CD8-positive, alpha-beta memory T cell (primary cell): ENCODE measurements around the gene DAGLA. TPM values are rescaled to one million over a fixed set of nuclear protein-coding genes. Genes with fewer than 3 reads are reported as not detected.
A peak's percentile ranks its signal among the peaks of the same experiment; 100 is the strongest.

Experiments used
- CTCF ChIA-PET: fragments of 350-600 bp; sonication (Branson Sonifier 250); formaldehyde crosslinking; loops from one replicate; lab custom pipeline; 2021; ENCODE audit warnings: antibody characterized with exemption; lab: Charles Lee
- POLR2A ChIA-PET: fragments of 350-600 bp; sonication (Branson Sonifier 250); formaldehyde crosslinking; loops from one replicate; lab custom pipeline; 2021; ENCODE audit warnings: antibody characterized with exemption; lab: Charles Lee
- DNase-seq, 5 donors: peaks; one replicate each; pipeline versions ENCODE4 v3.0.0 to v3.0.0-alpha.2; 2020 to 2022; ENCODE audit warnings: mixed read lengths in 1 of 5
- H3K27ac ChIP-seq: one replicate; pipeline ENCODE4 v1.7.0; 2013; ENCODE audit warnings: low read depth, mild to moderate bottlenecking, low read length, moderate library complexity
- H3K27me3 ChIP-seq: 2 replicates; pipeline ENCODE4 v1.7.0; 2013; ENCODE audit warnings: low read length, mild to moderate bottlenecking; ENCODE audit not compliant: insufficient read depth, poor library complexity, severe bottlenecking
- H3K36me3 ChIP-seq: 2 replicates; pipeline ENCODE4 v1.7.0; 2013; ENCODE audit warnings: mild to moderate bottlenecking, low read length, moderate library complexity; ENCODE audit not compliant: insufficient read depth
- H3K4me1 ChIP-seq: 2 replicates; pipeline ENCODE4 v1.7.0; 2013; ENCODE audit warnings: mild to moderate bottlenecking, low read length, moderate library complexity; ENCODE audit not compliant: insufficient read depth
- H3K4me3 ChIP-seq: 2 replicates; pipeline ENCODE4 v1.7.0; 2013; ENCODE audit warnings: mild to moderate bottlenecking, low read length
- H3K9me3 ChIP-seq: 2 replicates; pipeline ENCODE4 v1.7.0; 2013; ENCODE audit warnings: mild to moderate bottlenecking, low read length
- H3K27ac Mint-ChIP-seq, 8 donors: one replicate each; pipeline ENCODE4 v1.8.0; 2020 to 2021; ENCODE audit warnings: mixed read lengths in 8 of 8, mild to moderate bottlenecking in 6 of 8, inconsistent platforms in 3 of 8, moderate library complexity in 3 of 8
- H3K27me3 Mint-ChIP-seq, 2 donors: one replicate each; pipeline ENCODE4 v1.8.0; 2020 to 2021; ENCODE audit warnings: mixed read lengths in 2 of 2, mild to moderate bottlenecking in 1 of 2, moderate library complexity in 1 of 2
- H3K36me3 Mint-ChIP-seq, 3 donors: one replicate each; pipeline ENCODE4 v1.8.0; 2020 to 2021; ENCODE audit warnings: mixed read lengths in 3 of 3, inconsistent platforms in 1 of 3, mild to moderate bottlenecking in 1 of 3
- H3K4me1 Mint-ChIP-seq, 3 donors: one replicate each; pipeline ENCODE4 v1.8.0; 2020 to 2021; ENCODE audit warnings: mixed read lengths in 3 of 3, inconsistent platforms in 1 of 3, mild to moderate bottlenecking in 1 of 3
- H3K4me3 Mint-ChIP-seq, 7 donors: one replicate each; pipeline ENCODE4 v1.8.0; 2020 to 2021; ENCODE audit warnings: mixed read lengths in 7 of 7, mild to moderate bottlenecking in 6 of 7, moderate library complexity in 4 of 7, inconsistent platforms in 2 of 7
- H3K9me3 Mint-ChIP-seq, 5 donors: one replicate each; pipeline ENCODE4 v1.8.0; 2020 to 2022; ENCODE audit warnings: mixed read lengths in 5 of 5, mild to moderate bottlenecking in 3 of 5, moderate library complexity in 2 of 5, inconsistent platforms in 1 of 5
- polyA plus RNA-seq: library from polyadenylated mRNA; unstranded; fragments of 300-500 nt; fragmentation: Illumina TruSeq; gene quantifications from one replicate; pipeline ENCODE4 v1.2.3, GENCODE V29; 2021
- total RNA-seq, 2 experiments: library from RNA; stranded (reverse); gene quantifications; one replicate each; pipeline ENCODE4 v1.2.3, GENCODE V29; 2021

The DAGLA gene
- total and polyA plus RNA-seq, 3 experiments from 2014 or later, result 0.11 to 0.20 TPM; not detected in 1

DNA sequence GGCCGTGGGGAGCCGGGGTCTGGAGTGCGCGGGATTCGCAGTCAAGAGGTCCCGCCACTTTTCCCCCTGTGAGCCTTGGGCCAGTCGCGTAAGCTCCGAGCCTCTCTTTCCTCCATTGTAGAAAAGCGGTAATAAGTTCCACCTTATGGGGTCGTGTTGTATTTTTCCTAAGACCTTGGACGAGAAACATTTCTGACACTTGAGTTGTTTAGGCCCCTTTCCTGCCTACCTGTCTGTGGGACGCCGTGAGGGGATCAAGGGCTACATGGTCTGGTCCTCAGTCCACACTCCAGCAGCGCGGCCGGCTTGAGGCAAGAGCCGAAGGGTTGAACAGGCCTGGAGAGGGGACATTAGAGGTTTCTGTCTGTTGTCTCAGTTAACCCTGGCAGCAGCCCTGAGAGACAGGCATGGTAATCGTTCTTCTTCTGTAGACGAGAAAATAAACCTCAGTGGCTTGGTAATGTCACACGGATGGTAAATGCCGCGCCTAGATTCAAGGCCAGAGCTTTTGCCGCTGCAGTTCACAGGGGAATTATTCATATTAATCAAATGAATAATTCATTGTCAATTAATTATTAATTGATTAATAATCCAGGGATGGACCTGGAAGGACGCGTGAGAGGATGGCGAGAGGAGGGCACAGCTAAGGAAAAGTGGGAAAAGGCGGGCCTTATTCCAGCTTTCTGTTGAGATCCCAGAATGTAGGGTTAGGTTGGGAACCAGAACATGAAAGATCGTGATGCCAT lies 113.1 kb downstream of the DAGLA start:
- no peak for DNase-seq

DNA sequence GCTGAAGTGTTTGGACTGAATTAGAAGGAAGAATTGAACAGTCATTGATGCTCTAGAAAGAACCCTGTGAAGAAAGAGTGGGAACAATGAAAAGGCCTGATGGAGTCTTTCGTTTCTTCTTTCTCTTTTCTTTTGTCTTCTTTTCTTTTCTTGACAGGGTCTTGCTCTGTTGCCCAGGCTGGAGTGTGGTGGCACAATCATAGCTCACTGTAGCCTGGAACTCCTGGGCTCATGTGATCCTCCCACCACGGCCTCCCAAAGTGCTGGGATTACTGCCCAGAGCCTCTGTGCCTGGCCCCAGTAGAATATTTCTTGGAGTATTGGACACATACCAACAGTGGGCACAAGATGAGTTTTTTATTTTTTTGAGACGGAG lies 113.6 kb downstream of the DAGLA start:
- Histone ChIP-seq H3K27ac (peak overlapping the region; percentile 94), H3K9me3 (no peaks in the 10 kb centered on the region), H3K27me3 (no peaks in the 10 kb centered on the region), H3K4me1 (peaks cover 17% of the 10 kb centered on the region), H3K36me3 (peaks cover 23% of the 10 kb centered on the region), H3K4me3 (no peak overlapping the region)
- ChIA-PET POLR2A (interaction anchor here (2.9 kb wide), 1 partner anchor 174 kb away, joined by 8 read pairs; the partner anchor contains the start of gene FTH1), CTCF (interaction anchor here (1.3 to 2.2 kb wide), 5 partner anchors 21 to 517 kb away, joined by 3 to 12 read pairs (median 6); partner anchors contain the start of gene FADS1)
- Mint-ChIP-seq H3K4me3 (peak overlapping the region; percentile 39 to 100 (median 92)), H3K27ac (peak overlapping the region in 6 of 8 donors; percentile 36 to 100 (median 98)), H3K9me3 (no peaks in the 10 kb centered on the region), H3K36me3 (peaks cover 0 to 47% (median 2%) of the 10 kb centered on the region in 3 donors), H3K27me3 (no peaks in the 10 kb centered on the region), H3K4me1 (peaks cover 23 to 49% (median 41%) of the 10 kb centered on the region in 3 donors)
- DNase-seq, result no peak

More for the DNA sequence above, 113.1 kb downstream of the DAGLA start:
- no peaks in the 10 kb centered on the region for H3K9me3 Mint-ChIP-seq
- ChIA-PET POLR2A (interaction anchor here (0.6 to 2.9 kb wide), 2 partner anchors 175 to 880 kb away, joined by 4 to 8 read pairs; partner anchors contain the start of gene FTH1), CTCF (interaction anchor here (1.3 to 2.2 kb wide), 5 partner anchors 21 to 518 kb away, joined by 3 to 12 read pairs (median 6); partner anchors contain the start of gene FADS1)
- H3K27me3 ChIP-seq, result no peaks in the 10 kb centered on the region
- H3K36me3 Mint-ChIP-seq, result peaks cover 0 to 53% (median 2%) of the 10 kb centered on the region in 3 donors
- no peaks in the 10 kb centered on the region for H3K9me3 ChIP-seq
- no peaks in the 10 kb centered on the region for H3K27me3 Mint-ChIP-seq
- peak overlapping the region; percentile 91 to 100 (median 92) for H3K4me3 Mint-ChIP-seq
- peak overlapping the region; percentile 96 to 100 (median 99) for H3K27ac Mint-ChIP-seq
- H3K4me1 Mint-ChIP-seq, result peaks cover 23 to 49% (median 41%) of the 10 kb centered on the region in 3 donors
- H3K27ac ChIP-seq, result peak overlapping the region; percentile 94
- H3K36me3 ChIP-seq, result peaks cover 28% of the 10 kb centered on the region
- peak overlapping the region; percentile 92 for H3K4me3 ChIP-seq
- H3K4me1 ChIP-seq, result peaks cover 17% of the 10 kb centered on the region

DNA sequence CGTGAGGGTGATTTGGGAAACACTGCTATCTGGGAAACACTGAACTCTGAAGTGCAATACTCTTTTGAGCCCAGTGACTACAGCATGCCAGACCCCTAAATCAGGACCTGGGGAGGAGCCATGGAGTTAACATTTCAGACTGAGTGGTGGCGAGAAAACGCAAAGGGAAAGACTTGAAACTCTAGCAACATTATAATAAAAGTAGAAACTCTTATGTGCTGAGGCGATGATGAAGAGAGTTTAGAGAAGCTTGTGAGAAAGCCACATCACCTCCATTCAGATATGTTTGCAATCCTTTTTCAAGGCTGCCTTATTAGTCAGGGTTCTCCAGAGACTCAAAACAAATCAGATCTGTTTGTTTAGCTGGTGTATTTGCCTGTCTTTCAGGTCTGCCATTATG lies 114.4 kb downstream of the DAGLA start:
- no peak for DNase-seq
- ChIA-PET POLR2A (no interaction called here), CTCF (interaction anchor here (2.1 to 5.1 kb wide), 2 partner anchors 22 to 154 kb away, joined by 6 to 42 read pairs; partner anchors contain the start of genes BEST1 and FADS1)
- H3K4me3 ChIP-seq, result no peak overlapping the region
- H3K4me1 Mint-ChIP-seq, result peaks cover 23 to 44% (median 41%) of the 10 kb centered on the region in 3 donors
- peaks cover 16% of the 10 kb centered on the region for H3K36me3 ChIP-seq
- H3K27me3 Mint-ChIP-seq, result no peaks in the 10 kb centered on the region
- H3K36me3 Mint-ChIP-seq, result peaks cover 0 to 40% (median 2%) of the 10 kb centered on the region in 3 donors
- no peak overlapping the region for H3K27ac Mint-ChIP-seq
- no peaks in the 10 kb centered on the region for H3K27me3 ChIP-seq
- H3K4me1 ChIP-seq, result peaks cover 17% of the 10 kb centered on the region
- H3K9me3 ChIP-seq, result no peaks in the 10 kb centered on the region
- peak overlapping the region in 1 of 7 donors; percentile 36 for H3K4me3 Mint-ChIP-seq
- no peak overlapping the region for H3K27ac ChIP-seq
- no peaks in the 10 kb centered on the region for H3K9me3 Mint-ChIP-seq

DNA sequence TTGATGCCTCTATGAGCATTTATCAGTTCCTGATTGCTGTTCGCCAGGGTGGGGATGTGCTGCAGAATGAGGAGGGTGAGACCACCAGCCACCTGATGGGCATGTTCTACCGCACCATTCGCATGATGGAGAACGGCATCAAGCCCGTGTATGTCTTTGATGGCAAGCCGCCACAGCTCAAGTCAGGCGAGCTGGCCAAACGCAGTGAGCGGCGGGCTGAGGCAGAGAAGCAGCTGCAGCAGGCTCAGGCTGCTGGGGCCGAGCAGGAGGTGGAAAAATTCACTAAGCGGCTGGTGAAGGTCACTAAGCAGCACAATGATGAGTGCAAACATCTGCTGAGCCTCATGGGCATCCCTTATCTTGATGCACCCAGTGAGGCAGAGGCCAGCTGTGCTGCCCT lies 115.3 kb downstream of the DAGLA start:
- peaks cover 19 to 35% (median 35%) of the 10 kb centered on the region in 3 donors for H3K4me1 Mint-ChIP-seq

DNA sequence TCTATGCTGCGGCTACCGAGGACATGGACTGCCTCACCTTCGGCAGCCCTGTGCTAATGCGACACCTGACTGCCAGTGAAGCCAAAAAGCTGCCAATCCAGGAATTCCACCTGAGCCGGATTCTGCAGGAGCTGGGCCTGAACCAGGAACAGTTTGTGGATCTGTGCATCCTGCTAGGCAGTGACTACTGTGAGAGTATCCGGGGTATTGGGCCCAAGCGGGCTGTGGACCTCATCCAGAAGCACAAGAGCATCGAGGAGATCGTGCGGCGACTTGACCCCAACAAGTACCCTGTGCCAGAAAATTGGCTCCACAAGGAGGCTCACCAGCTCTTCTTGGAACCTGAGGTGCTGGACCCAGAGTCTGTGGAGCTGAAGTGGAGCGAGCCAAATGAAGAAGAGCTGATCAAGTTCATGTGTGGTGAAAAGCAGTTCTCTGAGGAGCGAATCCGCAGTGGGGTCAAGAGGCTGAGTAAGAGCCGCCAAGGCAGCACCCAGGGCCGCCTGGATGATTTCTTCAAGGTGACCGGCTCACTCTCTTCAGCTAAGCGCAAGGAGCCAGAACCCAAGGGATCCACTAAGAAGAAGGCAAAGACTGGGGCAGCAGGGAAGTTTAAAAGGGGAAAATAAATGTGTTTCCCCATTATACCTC lies 115.8 kb downstream of the DAGLA start:
- peaks cover 17% of the 10 kb centered on the region for H3K4me1 ChIP-seq
- Mint-ChIP-seq H3K4me3 (no peak overlapping the region), H3K27ac (no peak overlapping the region), H3K36me3 (peaks cover 0 to 28% (median 4%) of the 10 kb centered on the region in 3 donors), H3K27me3 (no peaks in the 10 kb centered on the region), H3K9me3 (no peaks in the 10 kb centered on the region), H3K4me1 (peaks cover 19 to 32% (median 30%) of the 10 kb centered on the region in 3 donors)
- H3K9me3 ChIP-seq, result no peaks in the 10 kb centered on the region
- no peak for DNase-seq
- CTCF ChIA-PET, result interaction anchor here (0.9 to 5.2 kb wide), 7 partner anchors 16 to 312 kb away, joined by 3 to 68 read pairs (median 31); partner anchors contain the start of genes BEST1 and FADS1
- peaks cover 6% of the 10 kb centered on the region for H3K36me3 ChIP-seq
- H3K27ac ChIP-seq, result no peak overlapping the region
- no peaks in the 10 kb centered on the region for H3K27me3 ChIP-seq
- POLR2A ChIA-PET, result interaction anchor here (1.2 kb wide), 1 partner anchor 15 kb away, joined by 5 read pairs; no protein-coding TSS in a partner anchor
- H3K4me3 ChIP-seq, result no peak overlapping the region

More for the DNA sequence above, 115.3 kb downstream of the DAGLA start:
- POLR2A ChIA-PET, result no interaction called here
- Histone ChIP-seq H3K9me3 (no peaks in the 10 kb centered on the region), H3K4me3 (no peak overlapping the region), H3K27ac (no peak overlapping the region), H3K4me1 (peaks cover 17% of the 10 kb centered on the region), H3K27me3 (no peaks in the 10 kb centered on the region), H3K36me3 (peaks cover 7% of the 10 kb centered on the region)
- Mint-ChIP-seq H3K27me3 (no peaks in the 10 kb centered on the region), H3K27ac (no peak overlapping the region), H3K9me3 (no peaks in the 10 kb centered on the region), H3K36me3 (peaks cover 0 to 31% (median 2%) of the 10 kb centered on the region in 3 donors), H3K4me3 (peak overlapping the region in 2 of 7 donors; percentile 29 to 36)
- no peak for DNase-seq
- CTCF ChIA-PET, result interaction anchor here (0.9 to 5.2 kb wide), 5 partner anchors 20 to 313 kb away, joined by 3 to 68 read pairs (median 42); partner anchors contain the start of genes BEST1 and FADS1

Other genes with a start within 250 kb of the DAGLA start
- gene LRRC10B, start 171.6 kb upstream of the DAGLA start, total RNA-seq, result not detected
- gene LRRC10B, start 171.6 kb upstream of the DAGLA start, polyA plus RNA-seq, result not detected
- not detected for gene SYT7, start 99.3 kb upstream of the DAGLA start, total RNA-seq
- gene SYT7, start 99.3 kb upstream of the DAGLA start, polyA plus RNA-seq, result not detected
- gene MYRF, start 72.2 kb downstream of the DAGLA start, total RNA-seq, result under 1 TPM; 0.70 to 0.93 TPM
- gene MYRF, start 72.2 kb downstream of the DAGLA start, polyA plus RNA-seq, result 0.63 TPM
- 100 to 1,000 TPM; 148 to 152 TPM for gene TMEM258, start 112.2 kb downstream of the DAGLA start, total RNA-seq
- 258 TPM for gene TMEM258, start 112.2 kb downstream of the DAGLA start, polyA plus RNA-seq
- 100 to 1,000 TPM; 112 to 121 TPM for gene FEN1, start 112.5 kb downstream of the DAGLA start, total RNA-seq
- 15.4 TPM for gene FEN1, start 112.5 kb downstream of the DAGLA start, polyA plus RNA-seq
- 1 to 10 TPM; 6.3 TPM for gene FADS1, start 136.6 kb downstream of the DAGLA start, total RNA-seq
- 1.4 TPM for gene FADS1, start 136.6 kb downstream of the DAGLA start, polyA plus RNA-seq
- 1 to 10 TPM; 7.2 to 10.0 TPM for gene FADS2, start 147.9 kb downstream of the DAGLA start, total RNA-seq
- 0.98 TPM for gene FADS2, start 147.9 kb downstream of the DAGLA start, polyA plus RNA-seq
- gene FADS3, start 211.2 kb downstream of the DAGLA start, total RNA-seq, result 1 to 10 TPM; 5.8 to 7.7 TPM
- 2.6 TPM for gene FADS3, start 211.2 kb downstream of the DAGLA start, polyA plus RNA-seq
- gene RAB3IL1, start 237.2 kb downstream of the DAGLA start, total RNA-seq, result under 1 TPM; 0.28 to 0.53 TPM
- gene RAB3IL1, start 237.2 kb downstream of the DAGLA start, polyA plus RNA-seq, result not detected